HT1080 (cell line): ENCODE results near the gene GREB1. TPM values are rescaled to one million over a fixed set of nuclear protein-coding genes. Genes with fewer than 3 reads are reported as not detected.
"Not testable (repeated sequence)": the region's sequence is repeated elsewhere in the genome, so short reads cannot be mapped to it uniquely, and the experiment has no call there.

Experiments used
- DNase-seq: peaks from one replicate; pipeline ENCODE4 v3.0.0-alpha.2; 2015; ENCODE audit warnings: low read depth
- total RNA-seq: library from RNA; depleted of rRNA; stranded (reverse); fragments of >200 nt; shearing (Covaris generic); gene quantifications from 2 replicates; pipeline ENCODE4 v1.2.3, GENCODE V29; 2014

The GREB1 gene
- total RNA-seq, 1 experiment from 2014 or later, result 1.7 TPM

- no peak for DNase-seq
Measured at GRCh38 chr2:11658208-11659114, 124.6 kb downstream of the GREB1 start.

GRCh38 chr2:11659115-11659475 lies 125.2 kb downstream of the GREB1 start:
- DNase-seq, result no peak

- DNase-seq, result no peak
Measured at GRCh38 chr2:11659851-11660250, 126.0 kb downstream of the GREB1 start.

GRCh38 chr2:11660396-11660795 lies 126.6 kb downstream of the GREB1 start:
- DNase-seq, result not testable (repeated sequence)

GRCh38 chr2:11661891-11662435 lies 128.1 kb downstream of the GREB1 start:
- DNase-seq, result no peak

- DNase-seq, result no peak
Measured at GRCh38 chr2:11662882-11663281, 129.0 kb downstream of the GREB1 start.

GRCh38 chr2:11663427-11663826 lies 129.6 kb downstream of the GREB1 start:
- no peak for DNase-seq

- DNase-seq, result no peak
Measured at GRCh38 chr2:11665028-11665427, 131.2 kb downstream of the GREB1 start.

GRCh38 chr2:11665510-11666362 lies 131.9 kb downstream of the GREB1 start:
- no peak for DNase-seq

GRCh38 chr2:11667194-11667593 lies 133.3 kb downstream of the GREB1 start:
- DNase-seq, result peak; percentile 15

- no peak for DNase-seq
Measured at GRCh38 chr2:11667866-11668637, 134.2 kb downstream of the GREB1 start.

GRCh38 chr2:11669454-11670291 lies 135.8 kb downstream of the GREB1 start, which contains the start of gene NTSR2:
NTSR2 (minus strand) TSS chr2:11670195; CDS start chr2:11670129, 66 bp downstream.
- DNase-seq, result no peak

- DNase-seq, result no peak
Measured at GRCh38 chr2:11672407-11672806, 138.6 kb downstream of the GREB1 start.

GRCh38 chr2:11674983-11675382 lies 141.1 kb downstream of the GREB1 start:
- no peak for DNase-seq

GRCh38 chr2:11675423-11676112 lies 141.7 kb downstream of the GREB1 start:
- DNase-seq, result no peak

GRCh38 chr2:11676640-11677039 lies 142.8 kb downstream of the GREB1 start:
- no peak for DNase-seq

GRCh38 chr2:11677136-11678055 lies 143.6 kb downstream of the GREB1 start:
- no peak for DNase-seq

- DNase-seq, result no peak
Measured at GRCh38 chr2:11678306-11678960, 144.6 kb downstream of the GREB1 start.
